GM13976 (cell line): ENCODE data around the gene CHRNA4.

ENCODE experiments used
- DNase-seq: peaks from one replicate; pipeline ENCODE4 v3.0.0; 2012; ENCODE audit warnings: low spot score
- CTCF ChIP-seq: IDR thresholded peaks from 2 replicates; pipeline ENCODE4 v1.5.1; 2012; ENCODE audit warnings: borderline replicate concordance, mild to moderate bottlenecking; ENCODE audit not compliant: insufficient read depth; ENCODE audit errors: extremely low read depth, missing control alignments, control extremely low read depth
- in situ Hi-C: fragments of 300-500 bp; cut with MboI; formaldehyde crosslinking; loops from one replicate; pipeline ENCODE4 v1.12.0; 2022; ENCODE audit warnings: low sequenced_read_pairs, mixed read lengths, inconsistent platforms; ENCODE audit not compliant: unreplicated experiment

CHRNA4 gene

GRCh38 chr20:63363013-63363957, 2.1 kb upstream of the CHRNA4 start:
- in situ Hi-C loops, result no loop called here
- DNase-seq, result no peak
- no peak for TF ChIP-seq CTCF

DNA sequence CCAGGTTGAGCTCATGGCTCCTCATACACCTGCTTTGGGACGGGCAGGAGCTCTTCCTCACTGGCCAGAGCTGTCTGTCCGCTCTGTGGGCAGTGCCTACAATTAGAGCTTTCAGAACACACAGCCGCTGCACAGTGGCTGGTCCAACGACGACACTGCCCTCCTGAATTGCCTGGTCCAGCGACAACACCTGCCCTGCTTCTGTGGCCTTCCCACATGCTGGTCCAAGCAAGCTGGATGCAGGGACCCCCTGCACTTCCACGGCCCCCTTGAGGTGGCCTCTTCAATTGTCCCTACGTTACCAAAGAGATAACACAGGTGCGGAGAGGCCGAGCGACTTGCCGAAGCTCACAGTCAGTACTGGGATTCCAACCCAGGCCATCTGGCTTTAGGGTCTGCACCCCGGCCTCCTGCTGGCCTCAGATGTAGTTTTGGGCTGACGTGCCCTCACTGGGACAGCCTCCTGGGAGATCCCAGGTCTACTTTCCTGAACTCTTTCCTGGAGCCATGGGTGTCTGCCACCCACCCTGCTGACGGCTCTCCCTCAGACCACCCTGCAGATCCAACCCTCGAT, 1.4 kb upstream of the CHRNA4 start:
- no peak for DNase-seq
- no peak for TF ChIP-seq CTCF
- in situ Hi-C loops, result no loop called here

- in situ Hi-C loops, result no loop called here
- no peak for DNase-seq
- no peak for TF ChIP-seq CTCF
Measured at GRCh38 chr20:63361519-63362435, 628 bp upstream of the CHRNA4 start.

DNA sequence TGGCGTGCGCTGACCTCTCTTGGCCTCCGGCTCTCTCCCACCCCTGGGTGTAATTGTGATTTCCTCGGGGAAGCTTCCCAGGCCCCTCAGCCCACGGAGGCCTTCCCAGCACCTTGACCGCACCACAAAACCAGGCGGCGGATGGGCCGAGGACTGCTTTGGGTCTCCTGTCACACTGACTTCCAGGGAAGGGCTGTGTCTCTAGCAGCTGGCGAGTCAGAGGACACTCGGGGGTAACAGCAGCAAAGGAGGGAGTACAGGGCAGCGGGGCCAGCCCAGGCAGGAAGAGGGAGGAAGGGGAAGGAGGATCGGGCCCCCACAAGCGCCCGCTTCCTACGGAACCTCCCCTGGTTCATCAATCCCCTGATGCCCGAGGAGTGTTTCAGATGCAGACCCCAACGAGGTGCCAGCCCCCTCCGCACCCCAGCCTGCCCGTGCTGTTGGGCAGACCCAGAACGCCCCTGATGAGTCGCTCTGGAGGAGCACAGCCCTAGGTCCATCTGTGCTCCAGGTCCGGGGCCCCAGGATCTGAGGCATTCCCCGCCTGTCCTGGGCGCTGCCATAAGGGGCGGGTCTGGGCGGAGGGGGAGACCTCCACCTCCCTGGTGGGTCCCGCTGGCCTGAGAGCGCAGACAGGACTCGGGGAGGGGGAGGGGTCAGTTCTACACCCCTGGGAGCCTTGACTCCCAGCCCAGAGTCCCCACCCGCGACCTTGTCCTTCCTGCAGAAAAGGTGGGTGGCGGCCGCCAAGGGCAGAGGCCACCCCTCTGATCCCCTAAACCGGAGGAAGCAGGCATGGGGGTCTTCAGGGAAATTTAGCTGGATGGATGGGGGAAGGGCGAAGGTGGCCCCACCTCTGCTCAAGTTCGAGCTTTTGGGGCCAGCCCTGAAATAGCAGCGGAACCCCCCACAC, 956 bp downstream of the CHRNA4 start:
- TF ChIP-seq CTCF, result no peak
- in situ Hi-C loops, result no loop called here
- DNase-seq, result no peak

DNA sequence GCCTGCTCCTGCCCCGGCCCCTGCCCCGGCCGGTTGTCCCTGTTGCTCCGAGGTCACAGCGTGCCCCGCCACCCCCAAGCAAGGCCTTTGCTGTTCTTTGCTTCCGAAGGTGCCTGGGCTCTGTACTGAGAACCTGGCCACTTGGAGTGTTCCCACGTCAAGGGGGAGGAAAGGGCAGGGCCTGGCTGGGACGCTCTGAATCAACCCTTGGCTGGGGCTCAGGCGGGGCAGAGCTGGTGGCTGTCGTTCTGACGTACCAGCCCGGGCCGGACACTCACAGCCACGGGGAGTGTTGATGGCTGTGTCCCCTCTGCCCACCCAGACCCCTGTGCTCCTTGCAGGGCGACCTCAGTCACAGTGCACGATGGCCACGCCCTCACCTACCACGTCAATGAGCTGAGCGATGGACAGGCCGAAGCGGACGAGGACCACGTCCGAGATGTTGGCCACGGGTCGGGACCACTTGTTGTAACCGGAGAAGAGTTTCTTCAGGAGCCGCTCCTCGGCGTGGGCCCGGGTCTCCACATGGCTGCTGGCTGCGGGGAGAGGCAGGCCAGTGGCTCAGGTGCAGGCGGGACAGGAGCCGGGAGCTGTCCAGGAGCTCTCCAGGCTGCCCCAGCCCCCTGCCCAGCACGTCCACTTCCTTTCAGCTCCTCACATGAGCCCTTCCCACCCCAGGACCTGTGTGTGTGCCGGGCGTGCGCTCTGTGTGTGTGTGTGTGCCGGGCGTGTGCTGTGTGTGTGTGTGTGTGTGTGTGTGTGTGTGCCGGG, 1.8 kb downstream of the CHRNA4 start:
- in situ Hi-C loops, result no loop called here
- TF ChIP-seq CTCF, result no peak

More for the DNA sequence above, 1.8 kb downstream of the CHRNA4 start:
- DNase-seq, result no peak
